ENCODE data around the gene ARL2BP. TPM values are rescaled to one million over a fixed set of nuclear protein-coding genes. Genes with fewer than 3 reads are reported as not detected.

ARL2BP gene
- total and polyA plus RNA-seq, 9 of the 15 experiments (the other 6 are each of a cell fraction or from before 2014, with no cell fraction given): 16.7 to 41.8 (median 27.2) TPM

DNA sequence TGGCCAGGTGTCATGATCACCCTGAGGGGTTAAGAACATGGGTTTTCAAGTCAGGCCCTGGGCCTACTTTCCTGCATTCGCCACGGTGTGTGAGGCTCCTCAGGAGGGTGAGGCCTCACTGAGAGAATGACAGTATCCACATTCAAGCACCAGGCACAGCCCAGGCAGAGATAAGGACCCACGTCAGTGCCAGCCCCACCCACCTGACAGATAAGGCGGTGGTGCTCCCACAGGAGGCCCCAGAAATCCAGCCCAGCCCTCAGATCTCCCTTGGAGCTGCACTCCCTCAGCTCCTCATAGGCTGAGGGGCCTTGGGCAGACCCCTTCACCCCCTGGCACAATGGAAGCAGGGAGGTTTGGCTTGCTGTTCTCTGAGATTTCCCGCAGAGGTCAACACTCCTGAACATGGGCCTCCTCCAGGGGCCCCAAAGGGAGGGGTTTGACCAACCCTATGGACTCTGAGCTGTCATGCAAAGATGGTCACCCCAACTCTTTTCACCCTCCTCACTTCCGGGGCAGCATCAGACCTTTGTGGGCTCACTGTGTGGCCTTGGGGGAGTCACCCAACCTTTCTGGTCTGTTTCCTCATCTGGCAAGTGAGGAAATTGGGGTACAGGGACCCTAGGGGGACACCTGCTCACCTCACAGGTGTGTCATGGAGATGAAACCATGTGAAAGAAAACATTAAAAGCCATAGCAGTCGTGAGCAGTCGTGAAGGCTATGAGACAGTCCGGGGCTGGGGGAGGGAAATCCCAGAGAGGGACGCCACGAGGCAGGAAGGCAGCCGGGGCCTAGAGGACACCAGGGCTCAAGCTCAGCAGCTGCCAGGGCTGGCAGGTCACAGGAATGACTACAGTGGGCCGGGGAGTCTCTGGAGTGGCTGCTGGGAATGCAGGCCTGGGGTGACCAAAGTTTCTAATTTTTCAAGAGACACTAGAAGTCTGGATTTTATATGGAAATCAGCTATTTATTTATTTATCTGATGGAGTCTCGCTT lies 24.0 kb downstream of the ARL2BP start (continued):
- peak; percentile 70; the same call in 1 of the 2 replicates for TF ChIP-seq KLF13 (tag; IDR thresholded peaks at IDR 0.05; ENCODE audit: borderline replicate concordance, low read depth)
- TF ChIP-seq, protein P1, sequence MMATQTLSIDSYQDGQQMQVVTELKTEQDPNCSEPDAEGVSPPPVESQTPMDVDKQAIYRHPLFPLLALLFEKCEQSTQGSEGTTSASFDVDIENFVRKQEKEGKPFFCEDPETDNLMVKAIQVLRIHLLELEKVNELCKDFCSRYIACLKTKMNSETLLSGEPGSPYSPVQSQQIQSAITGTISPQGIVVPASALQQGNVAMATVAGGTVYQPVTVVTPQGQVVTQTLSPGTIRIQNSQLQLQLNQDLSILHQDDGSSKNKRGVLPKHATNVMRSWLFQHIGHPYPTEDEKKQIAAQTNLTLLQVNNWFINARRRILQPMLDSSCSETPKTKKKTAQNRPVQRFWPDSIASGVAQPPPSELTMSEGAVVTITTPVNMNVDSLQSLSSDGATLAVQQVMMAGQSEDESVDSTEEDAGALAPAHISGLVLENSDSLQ (IDR thresholded peaks at IDR 0.05): peak; percentile 74
- TF ChIP-seq, protein P2, sequence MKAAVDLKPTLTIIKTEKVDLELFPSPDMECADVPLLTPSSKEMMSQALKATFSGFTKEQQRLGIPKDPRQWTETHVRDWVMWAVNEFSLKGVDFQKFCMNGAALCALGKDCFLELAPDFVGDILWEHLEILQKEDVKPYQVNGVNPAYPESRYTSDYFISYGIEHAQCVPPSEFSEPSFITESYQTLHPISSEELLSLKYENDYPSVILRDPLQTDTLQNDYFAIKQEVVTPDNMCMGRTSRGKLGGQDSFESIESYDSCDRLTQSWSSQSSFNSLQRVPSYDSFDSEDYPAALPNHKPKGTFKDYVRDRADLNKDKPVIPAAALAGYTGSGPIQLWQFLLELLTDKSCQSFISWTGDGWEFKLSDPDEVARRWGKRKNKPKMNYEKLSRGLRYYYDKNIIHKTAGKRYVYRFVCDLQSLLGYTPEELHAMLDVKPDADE (conservative IDR thresholded peaks at IDR 0.05; ENCODE audit: control insufficient read depth, low read depth, low read length): 0 out of 2 replicates have a peak, but pooled peaks have one; percentile 29
- TF ChIP-seq HNRNPL (IDR thresholded peaks at IDR 0.05; ENCODE audit: low read depth, low read length): 0 out of 2 replicates have a peak, but pooled peaks have one; percentile 39
- peak; percentile 80 for TF ChIP-seq DPF2 (IDR thresholded peaks at IDR 0.05)
- no peak for TF ChIP-seq HMG20B (CRISPR knock-in tag; IDR thresholded peaks at IDR 0.05)
- TF ChIP-seq, protein P3, sequence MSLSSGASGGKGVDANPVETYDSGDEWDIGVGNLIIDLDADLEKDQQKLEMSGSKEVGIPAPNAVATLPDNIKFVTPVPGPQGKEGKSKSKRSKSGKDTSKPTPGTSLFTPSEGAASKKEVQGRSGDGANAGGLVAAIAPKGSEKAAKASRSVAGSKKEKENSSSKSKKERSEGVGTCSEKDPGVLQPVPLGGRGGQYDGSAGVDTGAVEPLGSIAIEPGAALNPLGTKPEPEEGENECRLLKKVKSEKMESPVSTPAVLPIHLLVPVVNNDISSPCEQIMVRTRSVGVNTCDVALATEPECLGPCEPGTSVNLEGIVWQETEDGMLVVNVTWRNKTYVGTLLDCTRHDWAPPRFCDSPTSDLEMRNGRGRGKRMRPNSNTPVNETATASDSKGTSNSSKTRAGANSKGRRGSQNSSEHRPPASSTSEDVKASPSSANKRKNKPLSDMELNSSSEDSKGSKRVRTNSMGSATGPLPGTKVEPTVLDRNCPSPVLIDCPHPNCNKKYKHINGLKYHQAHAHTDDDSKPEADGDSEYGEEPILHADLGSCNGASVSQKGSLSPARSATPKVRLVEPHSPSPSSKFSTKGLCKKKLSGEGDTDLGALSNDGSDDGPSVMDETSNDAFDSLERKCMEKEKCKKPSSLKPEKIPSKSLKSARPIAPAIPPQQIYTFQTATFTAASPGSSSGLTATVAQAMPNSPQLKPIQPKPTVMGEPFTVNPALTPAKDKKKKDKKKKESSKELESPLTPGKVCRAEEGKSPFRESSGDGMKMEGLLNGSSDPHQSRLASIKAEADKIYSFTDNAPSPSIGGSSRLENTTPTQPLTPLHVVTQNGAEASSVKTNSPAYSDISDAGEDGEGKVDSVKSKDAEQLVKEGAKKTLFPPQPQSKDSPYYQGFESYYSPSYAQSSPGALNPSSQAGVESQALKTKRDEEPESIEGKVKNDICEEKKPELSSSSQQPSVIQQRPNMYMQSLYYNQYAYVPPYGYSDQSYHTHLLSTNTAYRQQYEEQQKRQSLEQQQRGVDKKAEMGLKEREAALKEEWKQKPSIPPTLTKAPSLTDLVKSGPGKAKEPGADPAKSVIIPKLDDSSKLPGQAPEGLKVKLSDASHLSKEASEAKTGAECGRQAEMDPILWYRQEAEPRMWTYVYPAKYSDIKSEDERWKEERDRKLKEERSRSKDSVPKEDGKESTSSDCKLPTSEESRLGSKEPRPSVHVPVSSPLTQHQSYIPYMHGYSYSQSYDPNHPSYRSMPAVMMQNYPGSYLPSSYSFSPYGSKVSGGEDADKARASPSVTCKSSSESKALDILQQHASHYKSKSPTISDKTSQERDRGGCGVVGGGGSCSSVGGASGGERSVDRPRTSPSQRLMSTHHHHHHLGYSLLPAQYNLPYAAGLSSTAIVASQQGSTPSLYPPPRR (CRISPR knock-in tag; IDR thresholded peaks at IDR 0.05; ENCODE audit: borderline replicate concordance): no peak
- peak; percentile 99 for TF ChIP-seq ZNF263 (CRISPR knock-in tag; IDR thresholded peaks at IDR 0.05; ENCODE audit: borderline replicate concordance)
- no peak for TF ChIP-seq CHD2 (IDR thresholded peaks at IDR 0.05; ENCODE audit: low read depth, low read length)
- peak; percentile 57 for TF ChIP-seq ATF7 (IDR thresholded peaks at IDR 0.05)
- TF ChIP-seq LEF1 (IDR thresholded peaks at IDR 0.05): peak; percentile 63
- TF ChIP-seq ZNF75A (CRISPR knock-in tag; IDR thresholded peaks at IDR 0.05): no peak

All from K562 (cell line).